Measurements from ENCODE around the gene PTCD2. TPM values are rescaled to one million over a fixed set of nuclear protein-coding genes. Genes with fewer than 3 reads are reported as not detected.
A peak's percentile ranks its signal among the peaks of the same experiment; 100 is the strongest.

Gene PTCD2
- total RNA-seq, 1 experiment from 2014 or later = 19.9 TPM

DNA sequence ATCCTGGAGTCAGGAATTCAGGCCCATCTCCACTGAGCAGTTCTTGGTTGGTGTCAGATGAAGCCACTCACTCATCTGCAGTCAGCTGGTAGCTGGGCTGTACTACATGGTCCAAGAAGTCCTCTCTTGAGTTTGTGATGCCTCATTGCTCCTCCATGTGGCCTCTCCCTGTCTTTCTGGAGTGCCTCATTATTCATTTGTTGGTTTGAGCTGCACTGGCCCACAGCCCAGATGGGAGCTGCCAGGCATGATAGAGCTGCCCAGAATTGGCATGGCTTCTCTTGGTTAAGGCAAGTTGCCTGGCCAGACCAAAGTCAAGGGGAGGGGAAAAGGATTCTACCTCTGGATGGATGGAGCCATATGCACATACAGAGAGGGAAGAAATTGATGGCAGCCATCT lies 8.0 kb downstream of the PTCD2 start:
- in situ Hi-C loops (cut with HindIII; ENCODE audit: low sequenced_read_pairs) = no loop called here

DNA sequence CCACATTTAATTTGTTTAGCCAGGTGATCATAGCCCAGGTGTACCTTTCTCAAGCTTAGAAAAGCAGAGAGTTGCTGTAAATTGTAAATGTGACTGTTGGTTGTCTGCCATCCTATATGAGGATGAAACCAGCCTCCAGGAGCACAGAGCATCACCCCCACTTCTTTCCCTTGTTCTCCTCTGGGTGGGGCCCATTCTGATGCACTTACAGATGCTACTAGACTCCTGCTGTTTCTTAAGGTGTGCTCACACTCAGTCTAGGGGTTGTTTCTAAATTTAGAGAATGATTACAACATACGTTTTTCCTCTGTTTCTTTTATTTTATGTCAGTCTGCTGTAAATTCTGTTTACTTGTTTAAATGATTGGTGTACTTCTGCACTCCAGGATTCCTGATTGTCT lies 10.5 kb downstream of the PTCD2 start:
- in situ Hi-C loops (cut with HindIII; ENCODE audit: low sequenced_read_pairs) = no loop called here
- DNase-seq (ENCODE audit: low spot score) = no peak

More for the DNA sequence above, 8.0 kb downstream of the PTCD2 start:
- DNase-seq (ENCODE audit: low spot score) = peak; percentile 94

DNA sequence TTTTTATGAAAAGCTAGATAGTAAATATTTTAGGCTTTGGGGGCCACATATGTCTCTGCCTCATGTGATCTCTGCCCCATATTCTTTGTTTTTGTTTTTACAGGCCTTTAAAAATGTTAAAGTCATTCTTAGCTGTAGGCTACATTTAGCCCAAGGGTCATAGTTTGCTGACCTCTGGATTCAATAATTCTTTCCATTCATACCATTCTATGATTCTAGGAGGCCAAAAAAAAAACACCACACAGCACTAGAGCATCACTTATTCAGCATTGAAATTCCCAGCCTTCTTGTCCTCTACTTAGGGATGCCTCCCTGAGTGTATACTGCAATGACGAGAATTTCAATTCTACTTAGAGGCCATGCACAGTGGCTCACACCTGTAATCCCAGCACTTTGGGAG lies 17.0 kb downstream of the PTCD2 start:
- in situ Hi-C loops (cut with HindIII; ENCODE audit: low sequenced_read_pairs) = no loop called here
- no peak for DNase-seq (ENCODE audit: low spot score)

DNA sequence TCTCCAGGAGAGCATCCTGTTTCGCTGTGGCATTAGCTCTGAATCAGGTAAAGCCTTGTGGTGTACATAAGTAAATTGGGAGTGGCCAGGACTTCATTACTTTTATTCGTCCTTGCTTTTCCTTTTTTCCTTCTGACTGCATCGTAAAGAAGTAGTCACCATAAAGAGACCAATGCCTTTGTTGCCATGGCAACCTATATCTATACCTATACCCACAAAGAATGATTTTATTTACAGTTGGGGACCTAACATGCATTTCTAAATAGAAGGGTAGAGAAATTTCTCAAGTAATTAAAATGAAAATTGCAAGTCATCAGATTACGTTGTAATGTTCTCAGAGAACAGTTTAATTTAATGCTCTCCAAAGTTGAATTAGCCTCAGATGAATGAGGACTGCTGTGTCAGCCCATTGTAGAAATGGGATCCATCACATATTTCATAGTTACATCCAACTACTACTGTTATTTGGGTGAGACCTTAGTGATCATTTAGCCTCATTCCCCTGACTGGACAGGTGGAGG lies 18.6 kb downstream of the PTCD2 start:
- no peak for DNase-seq (ENCODE audit: low spot score)
- in situ Hi-C loops (cut with HindIII; ENCODE audit: low sequenced_read_pairs) = no loop called here

DNA sequence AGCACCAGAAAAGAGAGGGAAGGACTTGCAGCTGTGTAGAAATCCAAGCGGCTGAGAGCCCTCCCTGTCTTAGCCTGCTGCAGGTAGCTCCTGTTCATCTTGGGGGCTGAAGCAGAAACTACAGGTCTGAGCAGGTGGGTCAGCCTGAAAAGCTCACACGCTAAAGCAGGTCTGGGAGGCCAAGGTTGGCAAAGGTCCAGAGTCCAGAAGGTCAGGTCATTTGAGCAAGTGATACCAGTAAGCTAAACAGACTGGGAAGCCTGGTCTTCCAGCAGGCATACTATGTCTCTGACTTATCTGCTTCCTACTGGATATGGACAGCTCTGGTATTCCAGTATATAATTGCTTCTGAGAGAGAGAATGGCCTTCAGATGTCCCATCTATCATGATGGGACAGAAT lies 26.2 kb downstream of the PTCD2 start:
- no peak for DNase-seq (ENCODE audit: low spot score)
- in situ Hi-C loops (cut with HindIII; ENCODE audit: low sequenced_read_pairs) = no loop called here

DNA sequence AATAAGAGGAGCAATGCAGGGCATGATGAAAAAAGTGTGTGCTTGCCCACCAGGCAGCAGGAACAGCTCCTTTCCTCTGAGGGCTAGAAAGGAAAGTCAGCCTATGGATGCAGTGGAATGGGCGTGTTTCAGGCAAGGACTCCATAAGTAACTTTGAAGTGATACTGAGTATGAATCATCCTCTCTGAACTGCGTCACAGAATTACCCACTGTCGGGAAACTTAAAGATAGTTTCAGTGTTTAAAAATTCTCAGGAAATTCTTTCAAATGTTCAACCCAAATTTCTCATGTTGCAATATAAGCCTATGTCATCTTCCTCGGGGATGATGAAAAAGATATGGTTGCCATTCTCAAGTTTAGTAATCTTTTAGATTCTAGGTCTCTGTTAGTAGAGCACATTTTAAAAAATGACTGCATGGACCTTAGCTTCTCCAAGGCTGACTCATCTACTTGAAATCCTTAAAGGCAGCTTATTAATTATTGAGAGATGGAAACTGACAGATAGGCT lies 27.7 kb downstream of the PTCD2 start:
- DNase-seq (ENCODE audit: low spot score) = no peak
- in situ Hi-C loops (cut with HindIII; ENCODE audit: low sequenced_read_pairs) = no loop called here

DNA sequence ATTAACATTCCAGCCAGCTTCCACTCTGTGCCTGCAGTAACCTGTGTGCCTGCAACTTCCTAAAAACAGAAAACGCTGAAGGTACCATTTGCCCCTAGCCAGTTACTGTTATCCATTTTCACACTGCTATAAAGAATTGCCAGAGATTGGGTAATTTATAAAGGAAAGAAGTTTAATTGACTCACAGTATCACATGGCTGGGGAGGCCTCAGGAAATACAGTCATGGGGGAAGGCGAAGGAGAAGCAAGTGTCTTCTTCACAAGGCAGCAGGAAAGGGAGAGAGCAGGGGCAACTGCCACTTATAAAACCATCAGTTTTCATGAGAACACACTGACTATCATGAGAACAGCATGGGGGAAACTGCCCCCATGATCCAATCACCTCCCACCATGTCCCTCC lies 31.2 kb downstream of the PTCD2 start:
- in situ Hi-C loops (cut with HindIII; ENCODE audit: low sequenced_read_pairs) = no loop called here
- no peak for DNase-seq (ENCODE audit: low spot score)

DNA sequence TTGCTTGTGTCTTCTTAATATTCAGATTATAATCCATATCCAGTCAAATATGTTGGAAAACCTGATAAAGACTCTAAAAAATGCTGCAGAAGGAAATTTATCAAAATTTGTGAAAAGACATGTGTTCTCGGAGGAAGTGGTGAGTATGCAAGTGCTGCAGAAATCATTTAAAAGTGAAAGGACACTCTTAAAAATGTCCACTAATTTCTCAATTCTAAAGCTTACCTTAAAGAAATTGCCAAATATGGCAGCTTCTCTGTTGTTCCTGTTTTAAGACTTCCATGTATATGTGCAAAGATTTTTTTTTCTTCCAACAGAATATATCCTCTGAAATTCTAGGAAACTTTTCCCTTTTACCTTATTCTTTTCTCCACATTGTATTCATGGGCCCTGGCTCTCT lies 32.4 kb downstream of the PTCD2 start:
- no peak for DNase-seq (ENCODE audit: low spot score)
- in situ Hi-C loops (cut with HindIII; ENCODE audit: low sequenced_read_pairs) = no loop called here

DNA sequence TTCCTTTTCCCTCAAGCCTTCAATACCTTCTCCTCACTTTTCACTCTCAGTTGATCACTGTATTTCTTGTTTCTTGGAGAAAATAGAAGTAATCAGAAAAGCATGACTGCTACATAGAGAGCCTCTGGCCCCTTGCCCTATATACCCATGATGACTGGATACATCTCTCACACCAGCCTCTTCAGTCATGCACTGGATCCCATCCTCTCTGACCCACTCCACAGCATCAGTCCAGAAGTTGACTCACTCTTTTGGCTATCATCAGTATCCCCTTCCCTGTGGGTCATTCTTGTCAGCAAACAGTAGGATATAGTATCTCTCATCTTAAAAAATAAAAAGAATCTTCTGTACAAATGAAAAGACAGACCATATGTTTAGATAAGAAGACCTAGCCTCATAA lies 32.9 kb downstream of the PTCD2 start:
- in situ Hi-C loops (cut with HindIII; ENCODE audit: low sequenced_read_pairs) = no loop called here
- no peak for DNase-seq (ENCODE audit: low spot score)

DNA sequence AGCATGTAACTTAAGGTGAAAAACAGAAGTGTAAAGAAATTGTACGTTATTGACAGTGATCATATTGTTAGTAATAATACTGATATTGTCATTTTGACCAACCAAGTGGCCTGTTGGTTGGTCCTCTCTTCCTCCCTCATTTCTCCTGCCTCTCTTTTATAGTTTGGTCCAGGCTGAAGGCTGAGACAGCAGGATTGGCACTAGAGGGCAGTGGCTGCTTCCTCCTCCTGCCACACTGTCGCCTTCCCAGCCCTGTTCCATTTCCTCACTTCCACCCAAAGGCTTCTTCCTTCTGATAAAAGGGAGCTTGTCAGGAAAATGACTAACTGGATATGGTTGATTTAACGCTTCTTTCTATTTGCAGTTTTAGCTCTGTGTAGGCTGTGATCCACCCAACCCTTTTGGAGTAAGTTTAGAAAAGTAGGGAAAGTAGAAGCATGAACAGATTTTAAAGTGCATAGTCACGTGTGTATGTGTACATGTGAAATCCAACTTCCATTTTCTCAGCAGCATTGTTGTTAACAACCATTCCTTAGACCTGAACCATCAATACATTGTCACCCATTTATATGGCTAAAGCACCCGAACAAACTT lies 35.6 kb downstream of the PTCD2 start:
- DNase-seq (ENCODE audit: low spot score) = peak; percentile 68
- in situ Hi-C loops (cut with HindIII; ENCODE audit: low sequenced_read_pairs) = no loop called here

DNA sequence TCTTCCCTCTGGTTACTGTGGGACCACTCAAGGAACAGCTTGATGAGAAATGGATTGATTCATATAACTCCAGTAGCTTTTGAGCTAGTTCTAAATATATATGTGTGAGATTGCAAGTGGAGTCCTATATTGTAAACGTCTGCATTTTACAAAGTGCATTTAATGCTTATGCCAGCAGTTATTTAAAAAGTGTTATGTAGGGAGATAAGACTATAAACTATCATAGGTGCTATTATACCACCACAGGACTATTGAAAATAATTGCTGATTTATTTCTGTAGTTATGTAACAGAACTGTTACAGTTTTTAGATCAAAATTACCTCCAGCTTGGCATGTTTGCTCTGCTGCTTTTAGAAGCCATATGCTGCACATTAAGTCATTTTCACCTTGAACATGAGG lies 36.2 kb downstream of the PTCD2 start:
- in situ Hi-C loops (cut with HindIII; ENCODE audit: low sequenced_read_pairs) = no loop called here
- peak; percentile 32 for DNase-seq (ENCODE audit: low spot score)

DNA sequence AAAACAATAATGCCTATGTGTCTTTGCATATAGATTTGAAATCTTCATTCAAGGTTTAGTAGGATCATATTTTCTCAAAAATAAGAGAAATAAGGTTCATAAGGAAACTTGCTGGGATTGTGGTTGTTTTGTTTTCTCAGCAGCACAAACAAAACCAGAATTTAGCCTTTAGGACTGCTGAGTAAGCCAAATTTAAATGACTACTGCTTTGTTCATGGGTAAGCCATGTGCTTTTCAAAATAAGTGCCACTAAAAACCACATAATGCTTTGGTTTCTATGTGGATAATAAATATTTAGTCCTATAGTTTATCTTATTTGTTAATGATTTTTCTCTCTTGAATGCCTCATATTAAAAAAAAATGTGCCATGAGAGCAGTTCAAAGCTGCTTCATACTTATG lies 38.8 kb downstream of the PTCD2 start:
- no peak for DNase-seq (ENCODE audit: low spot score)
- in situ Hi-C loops (cut with HindIII; ENCODE audit: low sequenced_read_pairs) = no loop called here

DNA sequence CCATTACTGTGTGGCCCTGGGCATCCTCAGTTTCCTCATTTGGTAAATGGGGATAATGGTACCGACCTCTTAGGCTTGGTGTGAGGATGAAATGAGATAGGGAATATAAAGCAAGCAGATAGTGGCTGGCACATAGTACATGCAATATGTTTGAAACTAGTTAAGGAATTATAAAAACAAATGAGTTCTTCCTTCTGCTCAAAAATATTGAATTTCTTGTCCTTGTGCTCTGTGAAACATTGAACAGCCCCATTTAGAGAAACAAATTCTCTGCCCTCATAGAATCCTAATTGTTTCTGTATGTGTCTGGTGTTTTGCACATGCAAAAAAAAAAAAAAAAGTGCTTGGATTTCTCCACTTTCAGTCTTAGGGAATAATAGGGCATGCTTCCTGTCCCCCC lies 39.7 kb downstream of the PTCD2 start:
- DNase-seq (ENCODE audit: low spot score) = no peak
- in situ Hi-C loops (cut with HindIII; ENCODE audit: low sequenced_read_pairs) = no loop called here

DNA sequence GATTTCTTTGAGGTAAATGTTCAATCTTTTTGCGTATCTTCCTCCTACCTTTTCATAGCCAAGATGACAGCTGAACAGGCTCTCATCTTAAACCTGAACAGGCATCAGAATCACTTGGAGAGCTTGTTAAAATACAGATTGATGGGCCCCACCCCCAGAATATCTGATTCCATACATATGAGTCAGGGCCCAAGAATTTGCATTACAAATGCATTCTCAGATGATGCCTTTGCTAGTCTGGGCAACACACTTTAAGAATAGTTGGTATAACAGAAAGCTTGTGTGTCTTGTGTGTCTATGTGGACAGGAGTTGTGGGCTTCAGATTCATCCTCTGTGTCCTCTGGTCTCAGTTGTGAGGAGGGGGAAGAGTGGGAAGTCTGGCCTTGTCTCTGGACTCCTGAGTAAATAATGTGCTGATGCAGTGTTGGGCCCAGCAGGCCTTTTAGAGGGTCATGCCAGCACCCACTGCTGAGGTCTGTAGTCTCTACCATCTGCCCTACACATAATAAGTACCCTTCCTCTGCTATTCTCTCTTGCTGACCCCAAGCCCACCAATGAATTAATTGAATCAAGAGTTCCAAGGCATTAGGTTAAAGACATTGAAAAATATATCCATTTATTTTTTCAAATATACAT lies 43.1 kb downstream of the PTCD2 start:
- in situ Hi-C loops (cut with HindIII; ENCODE audit: low sequenced_read_pairs) = no loop called here
- DNase-seq (ENCODE audit: low spot score) = no peak

DNA sequence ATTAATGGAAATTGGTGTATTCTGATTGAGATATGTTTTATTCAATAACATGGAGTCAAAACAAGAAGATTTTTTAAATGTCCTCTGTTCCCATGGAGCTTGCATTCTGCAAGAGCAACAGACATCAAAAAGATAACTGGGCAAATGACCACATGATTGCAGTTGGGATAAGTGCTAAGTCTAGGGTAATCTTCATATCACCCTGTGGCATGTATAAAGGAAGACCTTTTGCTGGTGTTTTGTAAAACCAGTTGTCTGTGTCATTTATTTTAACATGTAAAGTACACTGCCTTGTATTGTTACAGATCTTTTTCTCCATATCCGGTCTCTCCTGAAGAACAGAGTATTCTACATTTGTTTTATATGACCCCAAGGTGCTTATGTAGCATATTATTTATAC lies 44.0 kb downstream of the PTCD2 start:
- in situ Hi-C loops (cut with HindIII; ENCODE audit: low sequenced_read_pairs) = no loop called here

DNA sequence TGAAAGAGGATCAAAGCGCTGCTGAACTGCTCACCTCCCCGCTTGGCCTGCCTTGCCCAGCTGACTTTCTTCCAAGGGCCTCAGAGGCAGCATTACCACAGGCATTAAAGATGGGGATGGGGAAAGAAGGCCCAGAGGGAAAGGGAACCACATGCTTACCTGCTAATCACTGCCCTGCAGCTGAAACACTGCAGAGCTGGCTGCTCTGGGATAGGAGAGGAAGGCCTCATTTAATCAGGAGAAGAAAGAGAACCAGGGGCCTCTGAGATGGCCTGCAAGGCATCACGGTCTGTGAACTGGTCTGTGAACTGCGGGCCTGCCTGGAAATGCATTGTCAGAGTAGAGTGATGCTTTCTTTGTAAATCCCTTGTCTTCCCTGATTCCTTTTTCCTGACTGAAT lies 44.8 kb downstream of the PTCD2 start:
- DNase-seq (ENCODE audit: low spot score) = no peak
- in situ Hi-C loops (cut with HindIII; ENCODE audit: low sequenced_read_pairs) = no loop called here

More for the DNA sequence above, 44.0 kb downstream of the PTCD2 start:
- DNase-seq (ENCODE audit: low spot score) = no peak

DNA sequence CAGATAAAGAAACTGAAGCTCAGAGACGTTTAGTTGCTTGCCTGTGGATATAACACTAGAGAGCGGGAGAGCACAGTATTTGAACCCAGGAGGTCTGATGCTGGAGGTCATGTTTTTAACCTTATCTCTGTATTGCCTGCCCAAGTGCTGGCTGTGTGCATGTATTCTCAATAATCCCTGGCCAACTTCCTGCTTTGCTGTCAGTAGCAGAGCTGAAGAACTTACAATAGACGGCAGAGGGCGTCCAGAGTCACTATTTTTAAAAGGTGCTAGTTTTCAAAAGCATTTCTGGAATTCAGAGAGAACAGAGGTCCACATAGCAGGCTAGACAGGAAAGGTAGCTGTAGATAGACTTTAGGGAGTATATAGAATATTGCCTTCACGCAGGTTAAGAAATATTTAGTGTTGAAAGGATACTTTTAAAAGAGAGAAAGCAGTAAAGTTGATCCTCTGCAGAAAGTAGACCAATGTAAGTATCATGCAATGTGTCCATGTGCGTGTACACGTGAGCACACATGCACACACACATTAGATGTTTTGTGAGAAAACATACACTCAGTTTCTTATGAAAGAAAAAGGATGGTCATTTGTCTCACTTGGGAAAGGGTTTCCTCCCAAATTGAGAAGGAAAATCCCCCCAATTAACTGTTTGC lies 46.3 kb downstream of the PTCD2 start:
- in situ Hi-C loops (cut with HindIII; ENCODE audit: low sequenced_read_pairs) = no loop called here
- peak; percentile 85 for DNase-seq (ENCODE audit: low spot score)

DNA sequence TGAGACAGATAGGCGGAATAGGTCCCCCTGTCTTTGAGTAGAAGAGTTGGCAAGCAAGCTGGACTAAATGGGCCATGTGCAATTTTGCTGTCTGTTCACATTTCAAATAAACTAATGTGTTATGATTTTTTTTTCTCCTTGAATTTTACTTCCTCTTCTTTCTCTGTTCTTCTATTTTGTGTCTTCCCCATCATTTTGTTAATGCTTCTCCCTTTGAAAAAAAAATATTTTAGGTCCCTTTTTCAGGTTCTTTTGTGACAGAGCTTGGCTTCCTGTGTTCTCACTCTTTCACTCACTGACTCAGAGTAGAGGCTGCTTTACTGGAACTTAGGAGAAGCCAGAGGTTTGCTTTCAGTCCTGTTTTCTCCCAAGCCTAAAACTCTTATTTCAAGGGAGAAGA lies 48.1 kb downstream of the PTCD2 start:
- in situ Hi-C loops (cut with HindIII; ENCODE audit: low sequenced_read_pairs) = no loop called here

DNA sequence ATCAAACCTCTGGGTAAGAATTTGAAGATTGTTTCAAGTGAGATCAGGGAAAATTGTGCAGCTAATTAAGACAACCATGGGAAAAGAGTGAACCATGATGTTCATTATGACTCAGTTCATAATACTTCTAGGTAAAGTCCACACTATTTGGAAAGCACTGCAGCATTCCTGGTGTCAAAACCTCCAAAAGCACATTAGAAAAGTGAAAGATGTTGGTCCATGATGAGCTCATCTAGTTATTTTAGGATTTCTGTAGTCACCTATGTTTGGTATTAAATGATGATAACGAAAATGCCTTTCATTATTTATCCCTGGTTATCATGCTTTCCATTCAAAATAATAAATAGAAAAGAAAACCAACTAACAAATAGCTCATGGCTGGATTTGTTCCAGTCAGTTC lies 49.1 kb downstream of the PTCD2 start:
- in situ Hi-C loops (cut with HindIII; ENCODE audit: low sequenced_read_pairs) = no loop called here
- DNase-seq (ENCODE audit: low spot score) = no peak

More for the DNA sequence above, 48.1 kb downstream of the PTCD2 start:
- DNase-seq (ENCODE audit: low spot score) = no peak

DNA sequence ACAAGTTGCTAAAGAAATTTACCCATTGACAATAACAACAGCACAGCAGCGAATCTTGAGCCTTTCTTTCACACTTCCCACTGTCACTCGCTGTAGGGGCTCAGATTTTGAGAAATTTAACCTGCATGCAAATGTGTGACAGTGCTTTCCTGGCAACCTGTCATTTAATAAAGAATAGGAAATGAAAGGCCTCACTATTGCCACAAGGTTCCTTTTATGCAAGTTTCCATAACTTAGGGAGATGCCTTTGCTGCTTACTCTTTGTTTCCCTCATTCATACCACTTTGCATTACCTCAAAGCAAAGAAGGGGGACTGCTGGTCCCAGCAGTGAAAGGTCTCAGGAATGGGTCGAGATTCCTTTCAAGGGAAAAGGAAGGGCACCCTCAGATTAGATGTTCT lies 49.5 kb downstream of the PTCD2 start:
- in situ Hi-C loops (cut with HindIII; ENCODE audit: low sequenced_read_pairs) = no loop called here
- DNase-seq (ENCODE audit: low spot score) = no peak

Data from G401 (cell line).